Measurements from ENCODE around the gene CPSF4.
A peak's percentile ranks its signal among the peaks of the same experiment; 100 is the strongest.

CPSF4 gene

GRCh38 chr7:99438573-99439480 is at the start of gene CPSF4, which contains the start of gene PTCD1:
Gene CPSF4 (plus strand): TSS chr7:99438943. CDS start chr7:99439083, 140 bp downstream.
Gene PTCD1 (minus strand): TSS chr7:99438798. CDS start chr7:99435242, 3,556 bp downstream.
- DNase-seq (ENCODE audit: extremely low read depth in 1 of 2, low read depth in 1 of 2): peak; percentile 66 to 79

GRCh38 chr7:99389772-99390171 is 49.0 kb upstream of the CPSF4 start:
- no peak for DNase-seq (ENCODE audit: extremely low read depth in 1 of 2, low read depth in 1 of 2)

- no peak for DNase-seq (ENCODE audit: extremely low read depth in 1 of 2, low read depth in 1 of 2)
Observed at GRCh38 chr7:99390941-99391602, 47.7 kb upstream of the CPSF4 start.

GRCh38 chr7:99392046-99392445 is 46.7 kb upstream of the CPSF4 start:
- no peak for DNase-seq (ENCODE audit: extremely low read depth in 1 of 2, low read depth in 1 of 2)

GRCh38 chr7:99392659-99393354 is 45.9 kb upstream of the CPSF4 start:
- DNase-seq (ENCODE audit: extremely low read depth in 1 of 2, low read depth in 1 of 2): peak; percentile 65 to 69

- no peak for DNase-seq (ENCODE audit: extremely low read depth in 1 of 2, low read depth in 1 of 2)
Observed at GRCh38 chr7:99393355-99394187, 45.2 kb upstream of the CPSF4 start.

- no peak for DNase-seq (ENCODE audit: extremely low read depth in 1 of 2, low read depth in 1 of 2)
Observed at GRCh38 chr7:99394188-99394502, 44.6 kb upstream of the CPSF4 start.

- DNase-seq (ENCODE audit: extremely low read depth in 1 of 2, low read depth in 1 of 2): no peak
Observed at GRCh38 chr7:99395616-99396327, 43.0 kb upstream of the CPSF4 start.

- DNase-seq (ENCODE audit: extremely low read depth in 1 of 2, low read depth in 1 of 2): no peak
Observed at GRCh38 chr7:99396418-99397296, 42.1 kb upstream of the CPSF4 start.

GRCh38 chr7:99397297-99397983 is 41.3 kb upstream of the CPSF4 start:
- no peak for DNase-seq (ENCODE audit: extremely low read depth in 1 of 2, low read depth in 1 of 2)

GRCh38 chr7:99398891-99399445 is 39.8 kb upstream of the CPSF4 start:
- no peak for DNase-seq (ENCODE audit: extremely low read depth in 1 of 2, low read depth in 1 of 2)

- no peak for DNase-seq (ENCODE audit: extremely low read depth in 1 of 2, low read depth in 1 of 2)
Observed at GRCh38 chr7:99399597-99399996, 39.1 kb upstream of the CPSF4 start.

- DNase-seq (ENCODE audit: extremely low read depth in 1 of 2, low read depth in 1 of 2): no peak
Observed at GRCh38 chr7:99402854-99403253, 35.9 kb upstream of the CPSF4 start.

GRCh38 chr7:99403764-99404163 is 35.0 kb upstream of the CPSF4 start:
- no peak for DNase-seq (ENCODE audit: extremely low read depth in 1 of 2, low read depth in 1 of 2)

- no peak for DNase-seq (ENCODE audit: extremely low read depth in 1 of 2, low read depth in 1 of 2)
Observed at GRCh38 chr7:99404235-99404976, 34.3 kb upstream of the CPSF4 start.

- DNase-seq (ENCODE audit: extremely low read depth in 1 of 2, low read depth in 1 of 2): no peak
Observed at GRCh38 chr7:99404977-99405320, 33.8 kb upstream of the CPSF4 start.

GRCh38 chr7:99406557-99406956 is 32.2 kb upstream of the CPSF4 start:
- no peak for DNase-seq (ENCODE audit: extremely low read depth in 1 of 2, low read depth in 1 of 2)

Data from activated CD8-positive, alpha-beta memory T cell treated with anti-CD3 and anti-CD28 coated beads for 1 hour (primary cell).